Neural progenitor cell (in vitro differentiated cells): ENCODE measurements around the gene STARD3. TPM values are rescaled to one million over a fixed set of nuclear protein-coding genes. Genes with fewer than 3 reads are reported as not detected.
A peak's percentile ranks its signal among the peaks of the same experiment; 100 is the strongest.

Experiments
- DNase-seq: peaks from one replicate; pipeline ENCODE4 v3.0.0-alpha.2; 2016; ENCODE audit warnings: low spot score
- H2AFZ ChIP-seq: fragments of 200-600 bp; sonication (generic); replicated peaks from 2 replicates; pipeline ENCODE4 v1.6.1; 2016; ENCODE audit warnings: antibody characterized with exemption
- H3F3A ChIP-seq: fragments of 200-600 bp; sonication (generic); 2 replicates; pipeline ENCODE4 v1.6.1; 2016; ENCODE audit warnings: antibody characterized with exemption, low read depth
- H3K27ac ChIP-seq: fragments of 200-600 bp; sonication (generic); 2 replicates; pipeline ENCODE4 v1.5.1; 2016; ENCODE audit warnings: mild to moderate bottlenecking
- H3K27me3 ChIP-seq: fragments of 200-600 bp; sonication (generic); 2 replicates; pipeline ENCODE4 v1.6.1; 2016; ENCODE audit warnings: mild to moderate bottlenecking, moderate library complexity
- H3K36me3 ChIP-seq: fragments of 200-600 bp; sonication (generic); 2 replicates; pipeline ENCODE4 v1.5.1; 2016
- H3K4me1 ChIP-seq: fragments of 200-600 bp; sonication (generic); 2 replicates; pipeline ENCODE4 v1.6.1; 2016; ENCODE audit warnings: mixed run types
- H3K4me2 ChIP-seq: fragments of 200-600 bp; sonication (generic); 2 replicates; pipeline ENCODE4 v1.6.1; 2016
- H3K4me3 ChIP-seq: fragments of 200-600 bp; sonication (generic); 2 replicates; pipeline ENCODE4 v1.5.1; 2016
- H3K79me2 ChIP-seq: fragments of 200-600 bp; sonication (generic); 2 replicates; pipeline ENCODE4 v1.6.1; 2016; ENCODE audit warnings: low read depth
- H3K9ac ChIP-seq: fragments of 200-600 bp; sonication (generic); 2 replicates; pipeline ENCODE4 v1.6.1; 2016
- H3K9me3 ChIP-seq: fragments of 200-600 bp; sonication (generic); 2 replicates; pipeline ENCODE4 v1.5.1; 2016; ENCODE audit warnings: low read depth
- H4K20me1 ChIP-seq: fragments of 200-600 bp; sonication (generic); 2 replicates; pipeline ENCODE4 v1.6.1; 2016; ENCODE audit warnings: low read depth
- H3K27ac Mint-ChIP-seq: 3 replicates; pipeline ENCODE4 v1.8.0; 2021; ENCODE audit warnings: mixed read lengths
- H3K27me3 Mint-ChIP-seq: 2 replicates; pipeline ENCODE4 v1.8.0; 2022; ENCODE audit warnings: low read depth, mild to moderate bottlenecking, inconsistent platforms, moderate library complexity, mixed read lengths; ENCODE audit not compliant: insufficient read depth
- H3K36me3 Mint-ChIP-seq: 3 replicates; pipeline ENCODE4 v1.8.0; 2021; ENCODE audit warnings: mixed read lengths
- H3K4me1 Mint-ChIP-seq: 3 replicates; pipeline ENCODE4 v1.8.0; 2021; ENCODE audit warnings: mixed read lengths
- H3K4me3 Mint-ChIP-seq: 3 replicates; pipeline ENCODE4 v1.8.0; 2021; ENCODE audit warnings: mild to moderate bottlenecking, moderate library complexity, mixed read lengths
- H3K9me3 Mint-ChIP-seq: 3 replicates; pipeline ENCODE4 v1.8.0; 2020; ENCODE audit warnings: mixed read lengths
- EZH2 ChIP-seq: fragments of 200-600 bp; sonication (generic); IDR thresholded peaks from 2 replicates; pipeline ENCODE4 v1.6.1; 2017; ENCODE audit warnings: antibody characterized with exemption, mild to moderate bottlenecking, moderate library complexity
- EZH2phosphoT487 ChIP-seq: fragments of 200-600 bp; sonication (generic); IDR thresholded peaks from 2 replicates; pipeline ENCODE4 v1.6.1; 2017; ENCODE audit warnings: antibody characterized with exemption
- total RNA-seq: library from RNA; depleted of rRNA; stranded (reverse); fragments of >200 nt; gene quantifications from 2 replicates; pipeline ENCODE4 v1.2.3, GENCODE V29; 2015; ENCODE audit warnings: low replicate concordance
- TF ChIP-seq, protein P1 (sequence below): fragments of 200-600 bp; sonication (generic); IDR thresholded peaks from 2 replicates; pipeline ENCODE4 v1.5.1; 2017; ENCODE audit warnings: antibody characterized with exemption, mild to moderate bottlenecking

The STARD3 gene
- total RNA-seq, 1 donor from 2014 or later, result 21.5 TPM

DNA sequence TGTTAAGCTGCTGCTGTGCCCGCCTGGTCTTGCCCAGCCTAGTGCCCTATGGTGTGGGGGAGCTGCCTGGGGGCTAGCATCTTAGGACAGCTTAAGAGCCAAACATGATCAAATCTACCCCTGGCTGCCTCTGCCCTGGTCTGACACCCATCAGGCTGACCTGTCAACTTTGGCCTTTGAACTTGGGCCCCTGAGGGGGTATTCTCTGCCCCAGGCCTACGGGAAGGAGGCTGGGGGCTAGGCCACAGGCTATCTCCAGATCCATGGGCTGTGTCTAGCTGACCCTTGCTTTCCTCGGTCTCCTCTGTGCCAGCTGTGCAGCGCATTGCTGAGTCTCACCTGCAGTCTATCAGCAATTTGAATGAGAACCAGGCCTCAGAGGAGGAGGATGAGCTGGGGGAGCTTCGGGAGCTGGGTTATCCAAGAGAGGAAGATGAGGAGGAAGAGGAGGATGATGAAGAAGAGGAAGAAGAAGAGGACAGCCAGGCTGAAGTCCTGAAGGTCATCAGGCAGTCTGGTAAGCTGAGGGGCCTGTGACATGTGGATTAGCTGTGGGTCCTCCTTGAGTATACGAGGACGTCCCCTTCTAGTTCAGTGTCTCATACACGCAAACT, 3.3 kb upstream of the STARD3 start:
- Mint-ChIP-seq H3K36me3 (no peaks in the 10 kb centered on the region), H3K27ac (no peak overlapping the region), H3K9me3 (no peaks in the 10 kb centered on the region), H3K4me1 (peaks cover 34% of the 10 kb centered on the region), H3K27me3 (peaks cover 21% of the 10 kb centered on the region), H3K4me3 (peak overlapping the region; percentile 66)
- TF ChIP-seq EZH2 (no peak), EZH2phosphoT487 (no peak)
- TF ChIP-seq, protein P1, sequence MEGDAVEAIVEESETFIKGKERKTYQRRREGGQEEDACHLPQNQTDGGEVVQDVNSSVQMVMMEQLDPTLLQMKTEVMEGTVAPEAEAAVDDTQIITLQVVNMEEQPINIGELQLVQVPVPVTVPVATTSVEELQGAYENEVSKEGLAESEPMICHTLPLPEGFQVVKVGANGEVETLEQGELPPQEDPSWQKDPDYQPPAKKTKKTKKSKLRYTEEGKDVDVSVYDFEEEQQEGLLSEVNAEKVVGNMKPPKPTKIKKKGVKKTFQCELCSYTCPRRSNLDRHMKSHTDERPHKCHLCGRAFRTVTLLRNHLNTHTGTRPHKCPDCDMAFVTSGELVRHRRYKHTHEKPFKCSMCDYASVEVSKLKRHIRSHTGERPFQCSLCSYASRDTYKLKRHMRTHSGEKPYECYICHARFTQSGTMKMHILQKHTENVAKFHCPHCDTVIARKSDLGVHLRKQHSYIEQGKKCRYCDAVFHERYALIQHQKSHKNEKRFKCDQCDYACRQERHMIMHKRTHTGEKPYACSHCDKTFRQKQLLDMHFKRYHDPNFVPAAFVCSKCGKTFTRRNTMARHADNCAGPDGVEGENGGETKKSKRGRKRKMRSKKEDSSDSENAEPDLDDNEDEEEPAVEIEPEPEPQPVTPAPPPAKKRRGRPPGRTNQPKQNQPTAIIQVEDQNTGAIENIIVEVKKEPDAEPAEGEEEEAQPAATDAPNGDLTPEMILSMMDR, result no peak
- Histone ChIP-seq H3K9me3 (no peaks in the 10 kb centered on the region), H3K4me3 (no peak overlapping the region), H3K4me1 (peaks cover 24% of the 10 kb centered on the region), H3K9ac (no peak overlapping the region), H3K79me2 (peaks cover 12% of the 10 kb centered on the region), H3K27me3 (peaks cover 5% of the 10 kb centered on the region), H3K27ac (no peak overlapping the region), H3F3A (peaks cover 29% of the 10 kb centered on the region), H3K4me2 (no peak overlapping the region), H2AFZ (no peak overlapping the region), H4K20me1 (peaks cover 13% of the 10 kb centered on the region), H3K36me3 (no peaks in the 10 kb centered on the region)
- no peak for DNase-seq

- Mint-ChIP-seq H3K4me3 (peak overlapping the region; percentile 25), H3K9me3 (no peaks in the 10 kb centered on the region), H3K27me3 (peaks cover 17% of the 10 kb centered on the region), H3K36me3 (no peaks in the 10 kb centered on the region), H3K4me1 (peaks cover 39% of the 10 kb centered on the region), H3K27ac (no peak overlapping the region)
- Histone ChIP-seq H3K4me2 (no peak overlapping the region), H3K9me3 (no peaks in the 10 kb centered on the region), H3K4me1 (peaks cover 24% of the 10 kb centered on the region), H3K36me3 (no peaks in the 10 kb centered on the region), H3K79me2 (peaks cover 20% of the 10 kb centered on the region), H3F3A (peaks cover 21% of the 10 kb centered on the region), H3K4me3 (no peak overlapping the region), H3K9ac (no peak overlapping the region), H3K27me3 (no peaks in the 10 kb centered on the region), H4K20me1 (peaks cover 18% of the 10 kb centered on the region), H2AFZ (no peak overlapping the region), H3K27ac (no peak overlapping the region)
- peak; percentile 68 for DNase-seq
- TF ChIP-seq EZH2phosphoT487 (no peak), EZH2 (no peak)
- TF ChIP-seq, protein P1, result peak; percentile 85
Measured at GRCh38 chr17:39634384-39634871, 2.5 kb upstream of the STARD3 start.

DNA sequence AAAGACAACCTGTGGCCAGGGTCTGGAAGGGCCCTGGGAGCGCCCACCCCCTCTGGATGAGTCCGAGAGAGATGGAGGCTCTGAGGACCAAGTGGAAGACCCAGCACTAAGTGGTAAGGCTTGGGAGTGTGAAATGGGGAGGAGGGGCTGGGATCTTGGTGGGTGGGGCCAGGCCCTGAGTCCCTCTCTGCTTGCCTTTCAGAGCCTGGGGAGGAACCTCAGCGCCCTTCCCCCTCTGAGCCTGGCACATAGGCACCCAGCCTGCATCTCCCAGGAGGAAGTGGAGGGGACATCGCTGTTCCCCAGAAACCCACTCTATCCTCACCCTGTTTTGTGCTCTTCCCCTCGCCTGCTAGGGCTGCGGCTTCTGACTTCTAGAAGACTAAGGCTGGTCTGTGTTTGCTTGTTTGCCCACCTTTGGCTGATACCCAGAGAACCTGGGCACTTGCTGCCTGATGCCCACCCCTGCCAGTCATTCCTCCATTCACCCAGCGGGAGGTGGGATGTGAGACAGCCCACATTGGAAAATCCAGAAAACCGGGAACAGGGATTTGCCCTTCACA, 1.2 kb upstream of the STARD3 start:
- Histone ChIP-seq H3F3A (peaks cover 21% of the 10 kb centered on the region), H3K27ac (no peak overlapping the region), H3K9me3 (no peaks in the 10 kb centered on the region), H4K20me1 (peaks cover 31% of the 10 kb centered on the region), H3K4me2 (no peak overlapping the region), H3K79me2 (peaks cover 30% of the 10 kb centered on the region), H3K36me3 (no peaks in the 10 kb centered on the region), H3K9ac (no peak overlapping the region), H2AFZ (no peak overlapping the region), H3K4me1 (peaks cover 36% of the 10 kb centered on the region), H3K4me3 (no peak overlapping the region), H3K27me3 (no peaks in the 10 kb centered on the region)
- Mint-ChIP-seq H3K4me1 (peaks cover 47% of the 10 kb centered on the region), H3K27ac (no peak overlapping the region), H3K4me3 (peak overlapping the region; percentile 90), H3K27me3 (peaks cover 14% of the 10 kb centered on the region), H3K36me3 (no peaks in the 10 kb centered on the region), H3K9me3 (no peaks in the 10 kb centered on the region)
- TF ChIP-seq, protein P1, result no peak
- no peak for TF ChIP-seq EZH2
- no peak for TF ChIP-seq EZH2phosphoT487
- no peak for DNase-seq
